ENCODE data around the gene SDF4.

The SDF4 gene

DNA sequence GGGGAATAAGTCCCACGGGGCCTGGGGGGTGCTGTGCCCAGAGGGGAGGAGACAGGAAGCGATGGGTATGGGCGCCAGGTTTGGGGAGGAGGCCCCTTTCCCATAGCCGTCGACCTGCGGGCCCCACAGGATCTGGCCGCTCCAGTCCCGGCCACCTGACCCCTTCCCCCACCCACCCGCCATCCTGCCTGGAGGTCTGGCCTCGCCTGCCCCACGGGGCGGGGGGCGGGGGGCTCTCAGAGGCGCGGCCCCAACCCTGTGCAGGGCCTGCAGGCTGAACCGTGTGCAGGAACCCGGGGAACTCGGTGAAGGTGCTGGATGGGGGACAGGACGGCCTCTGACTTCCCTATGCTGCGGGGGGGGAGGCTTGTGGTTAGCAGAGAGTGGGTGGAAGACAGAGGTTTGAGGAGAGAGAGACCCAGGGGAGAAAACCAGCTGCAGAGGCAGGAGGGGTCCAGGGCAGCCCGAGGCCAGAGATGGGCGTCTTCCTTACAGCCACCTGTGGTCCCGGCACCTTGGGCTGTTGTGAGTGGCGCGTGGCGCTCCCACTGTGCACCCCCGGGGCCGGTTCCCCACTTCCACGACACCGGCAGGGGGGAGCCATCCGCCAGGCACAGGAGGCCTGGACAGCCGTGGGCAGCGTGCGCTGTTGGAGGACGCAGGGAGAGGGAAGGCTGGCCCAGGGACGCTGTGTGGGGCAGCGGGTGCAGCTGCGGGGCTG lies 22.9 kb downstream of the SDF4 start:
- Histone ChIP-seq H3K9me3 (ENCODE audit: control insufficient read depth, low read length) (no peaks in the 10 kb centered on the region), H3K27ac (ENCODE audit: low read depth, low read length, severe bottlenecking) (no peak overlapping the region), H3K4me3 (ENCODE audit: extremely low read depth, insufficient read depth, low read length, poor library complexity, severe bottlenecking) (no peak overlapping the region), H3K4me1 (ENCODE audit: control insufficient read depth, insufficient read depth, low read length, poor library complexity, severe bottlenecking) (peaks cover 3% of the 10 kb centered on the region), H3K36me3 (ENCODE audit: control insufficient read depth, insufficient read depth, low read length) (no peaks in the 10 kb centered on the region)
- 91 to 95% methylated on average over 34 of the region's 38 CpGs for WGBS, 2 experiments (ENCODE audit: insufficient coverage in 2 of 2)

GRCh38 chr1:1207571-1207892 lies 24.3 kb downstream of the SDF4 start:
- Histone ChIP-seq H3K27ac (ENCODE audit: low read depth, low read length, severe bottlenecking) (no peak overlapping the region), H3K36me3 (ENCODE audit: control insufficient read depth, insufficient read depth, low read length) (no peaks in the 10 kb centered on the region), H3K9me3 (ENCODE audit: control insufficient read depth, low read length) (no peaks in the 10 kb centered on the region), H3K4me3 (ENCODE audit: extremely low read depth, insufficient read depth, low read length, poor library complexity, severe bottlenecking) (no peak overlapping the region), H3K4me1 (ENCODE audit: control insufficient read depth, insufficient read depth, low read length, poor library complexity, severe bottlenecking) (peaks cover 3% of the 10 kb centered on the region)
- WGBS, 2 experiments (ENCODE audit: insufficient coverage in 2 of 2), result 84 to 90% methylated on average over 7 to 11 of the region's 11 CpGs

- H3K4me3 ChIP-seq (ENCODE audit: extremely low read depth, insufficient read depth, low read length, poor library complexity, severe bottlenecking), result no peak overlapping the region
- H3K27ac ChIP-seq (ENCODE audit: low read depth, low read length, severe bottlenecking), result no peak overlapping the region
- H3K4me1 ChIP-seq (ENCODE audit: control insufficient read depth, insufficient read depth, low read length, poor library complexity, severe bottlenecking), result peaks cover 3% of the 10 kb centered on the region
- WGBS, 2 experiments (ENCODE audit: insufficient coverage in 2 of 2), result 82 to 87% methylated on average over 12 to 13 of the region's 19 CpGs
- H3K36me3 ChIP-seq (ENCODE audit: control insufficient read depth, insufficient read depth, low read length), result no peaks in the 10 kb centered on the region
- H3K9me3 ChIP-seq (ENCODE audit: control insufficient read depth, low read length), result no peaks in the 10 kb centered on the region
Measured at GRCh38 chr1:1206966-1207531, 24.8 kb downstream of the SDF4 start.

- Histone ChIP-seq H3K4me3 (ENCODE audit: extremely low read depth, insufficient read depth, low read length, poor library complexity, severe bottlenecking) (peak within 1 kb of the TSS; percentile 8), H3K9me3 (ENCODE audit: control insufficient read depth, low read length) (no peaks in the 10 kb centered on the region), H3K4me1 (ENCODE audit: control insufficient read depth, insufficient read depth, low read length, poor library complexity, severe bottlenecking) (peaks cover 3% of the 10 kb centered on the region), H3K36me3 (ENCODE audit: control insufficient read depth, insufficient read depth, low read length) (no peaks in the 10 kb centered on the region), H3K27ac (ENCODE audit: low read depth, low read length, severe bottlenecking) (no peak within 1 kb of the TSS)
- WGBS, 2 experiments (ENCODE audit: insufficient coverage in 2 of 2), result 4 to 7% methylated on average over 27 to 38 of the region's 49 CpGs
Measured at GRCh38 chr1:1206376-1206965, 25.3 kb downstream of the SDF4 start, which contains the start of gene TNFRSF18. TNFRSF18 (minus strand) TSS chr1:1206592; CDS start chr1:1206571, 21 bp downstream.

GRCh38 chr1:1205769-1206375 lies 25.9 kb downstream of the SDF4 start:
- 31 to 33% methylated on average over 29 to 30 of the region's 31 CpGs for WGBS, 2 experiments (ENCODE audit: insufficient coverage in 2 of 2)
- H3K4me3 ChIP-seq (ENCODE audit: extremely low read depth, insufficient read depth, low read length, poor library complexity, severe bottlenecking), result peak overlapping the region; percentile 8
- H3K36me3 ChIP-seq (ENCODE audit: control insufficient read depth, insufficient read depth, low read length), result no peaks in the 10 kb centered on the region

GRCh38 chr1:1204998-1205768 lies 26.6 kb downstream of the SDF4 start:
- 88 to 92% methylated on average over 16 of the region's 19 CpGs for WGBS, 2 experiments (ENCODE audit: insufficient coverage in 2 of 2)
- H3K4me1 ChIP-seq (ENCODE audit: control insufficient read depth, insufficient read depth, low read length, poor library complexity, severe bottlenecking), result peaks cover 3% of the 10 kb centered on the region
- no peaks in the 10 kb centered on the region for H3K36me3 ChIP-seq (ENCODE audit: control insufficient read depth, insufficient read depth, low read length)
- no peaks in the 10 kb centered on the region for H3K9me3 ChIP-seq (ENCODE audit: control insufficient read depth, low read length)
- no peak overlapping the region for H3K4me3 ChIP-seq (ENCODE audit: extremely low read depth, insufficient read depth, low read length, poor library complexity, severe bottlenecking)
- no peak overlapping the region for H3K27ac ChIP-seq (ENCODE audit: low read depth, low read length, severe bottlenecking)

More at GRCh38 chr1:1205769-1206375, 25.9 kb downstream of the SDF4 start:
- H3K27ac ChIP-seq (ENCODE audit: low read depth, low read length, severe bottlenecking), result no peak overlapping the region
- no peaks in the 10 kb centered on the region for H3K9me3 ChIP-seq (ENCODE audit: control insufficient read depth, low read length)
- H3K4me1 ChIP-seq (ENCODE audit: control insufficient read depth, insufficient read depth, low read length, poor library complexity, severe bottlenecking), result peaks cover 3% of the 10 kb centered on the region

- H3K36me3 ChIP-seq (ENCODE audit: control insufficient read depth, insufficient read depth, low read length), result no peaks in the 10 kb centered on the region
- H3K27ac ChIP-seq (ENCODE audit: low read depth, low read length, severe bottlenecking), result no peak overlapping the region
- WGBS, 2 experiments (ENCODE audit: insufficient coverage in 2 of 2), result 88% methylated on average over 1 of the region's 8 CpGs; no CpG with 5 or more reads in 1 of the 2 experiments
- H3K9me3 ChIP-seq (ENCODE audit: control insufficient read depth, low read length), result no peaks in the 10 kb centered on the region
- H3K4me3 ChIP-seq (ENCODE audit: extremely low read depth, insufficient read depth, low read length, poor library complexity, severe bottlenecking), result no peak overlapping the region
- H3K4me1 ChIP-seq (ENCODE audit: control insufficient read depth, insufficient read depth, low read length, poor library complexity, severe bottlenecking), result peaks cover 3% of the 10 kb centered on the region
Measured at GRCh38 chr1:1204425-1204920, 27.3 kb downstream of the SDF4 start.

DNA sequence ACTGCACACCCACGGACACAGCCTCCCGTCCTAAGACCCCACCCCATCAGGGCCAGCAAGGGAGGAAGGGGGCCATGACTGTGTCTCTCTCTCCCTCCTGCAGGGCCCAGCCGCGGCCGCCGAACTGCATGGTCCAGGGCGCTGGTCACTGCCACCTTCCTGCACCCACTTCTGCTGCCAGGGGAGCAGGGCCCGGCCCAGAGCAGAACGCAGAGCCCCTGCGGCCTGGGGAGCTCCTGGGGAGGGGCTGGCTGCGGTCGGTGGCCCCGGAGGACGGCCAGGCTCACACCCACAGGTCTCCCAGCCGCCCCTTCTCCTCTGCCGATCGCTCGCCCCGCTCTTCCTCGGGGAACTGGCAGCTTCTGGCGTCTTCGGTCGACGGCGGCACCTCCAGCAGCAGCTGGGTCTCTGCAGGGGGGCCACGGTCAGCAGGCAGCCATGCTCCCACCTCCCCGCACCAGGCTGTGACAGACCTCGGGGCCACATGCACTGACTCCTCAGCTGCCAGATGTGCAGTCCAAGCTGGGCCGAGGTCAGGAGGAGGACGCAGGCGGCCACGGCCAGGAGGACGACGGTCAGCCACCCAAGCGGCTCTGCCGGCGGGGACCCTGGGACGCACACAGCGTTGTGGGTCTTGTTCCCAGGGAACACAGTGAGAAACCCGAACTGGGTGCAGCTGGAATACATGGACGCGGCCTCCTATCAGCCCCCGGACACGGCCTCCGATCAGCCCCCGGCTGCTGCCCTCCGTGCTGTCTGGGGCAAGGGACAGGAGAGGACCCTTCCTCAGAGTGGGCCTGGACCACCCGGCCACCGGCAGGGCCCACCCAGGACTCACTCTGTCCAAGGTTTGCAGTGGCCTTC lies 28.0 kb downstream of the SDF4 start:
- no peaks in the 10 kb centered on the region for H3K9me3 ChIP-seq (ENCODE audit: control insufficient read depth, low read length)
- WGBS, 2 experiments (ENCODE audit: insufficient coverage in 2 of 2), result 85 to 88% methylated on average over 45 to 49 of the region's 49 CpGs
- peaks cover 3% of the 10 kb centered on the region for H3K4me1 ChIP-seq (ENCODE audit: control insufficient read depth, insufficient read depth, low read length, poor library complexity, severe bottlenecking)
- no peak overlapping the region for H3K4me3 ChIP-seq (ENCODE audit: extremely low read depth, insufficient read depth, low read length, poor library complexity, severe bottlenecking)
- H3K27ac ChIP-seq (ENCODE audit: low read depth, low read length, severe bottlenecking), result no peak overlapping the region
- H3K36me3 ChIP-seq (ENCODE audit: control insufficient read depth, insufficient read depth, low read length), result no peaks in the 10 kb centered on the region

- H3K27ac ChIP-seq (ENCODE audit: low read depth, low read length, severe bottlenecking), result no peak overlapping the region
- no peaks in the 10 kb centered on the region for H3K4me1 ChIP-seq (ENCODE audit: control insufficient read depth, insufficient read depth, low read length, poor library complexity, severe bottlenecking)
- no peak overlapping the region for H3K4me3 ChIP-seq (ENCODE audit: extremely low read depth, insufficient read depth, low read length, poor library complexity, severe bottlenecking)
- no peaks in the 10 kb centered on the region for H3K9me3 ChIP-seq (ENCODE audit: control insufficient read depth, low read length)
- no peaks in the 10 kb centered on the region for H3K36me3 ChIP-seq (ENCODE audit: control insufficient read depth, insufficient read depth, low read length)
- 78 to 85% methylated on average over 20 to 24 of the region's 27 CpGs for WGBS, 2 experiments (ENCODE audit: insufficient coverage in 2 of 2)
Measured at GRCh38 chr1:1202831-1203560, 28.8 kb downstream of the SDF4 start.
